ENCODE results near the gene LRMDA.

- TF ChIP-seq CTCF (IDR thresholded peaks at IDR 0.05) (no peak), EZH2 (IDR thresholded peaks at IDR 0.05) (no peak)
These were observed 517.2 kb downstream of the LRMDA start for GRCh38 chr10:75948583-75948982.

Measured in neural progenitor cell (in vitro differentiated cells).